Measurements from ENCODE around the gene TRAPPC6A. TPM values are rescaled to one million over a fixed set of nuclear protein-coding genes. Genes with fewer than 3 reads are reported as not detected.

Gene TRAPPC6A
- total and polyA plus RNA-seq, 2 of the 13 experiments (the other 11 are each of a cell fraction or from before 2014, with no cell fraction given), result 6.5 to 21.0 TPM

DNA sequence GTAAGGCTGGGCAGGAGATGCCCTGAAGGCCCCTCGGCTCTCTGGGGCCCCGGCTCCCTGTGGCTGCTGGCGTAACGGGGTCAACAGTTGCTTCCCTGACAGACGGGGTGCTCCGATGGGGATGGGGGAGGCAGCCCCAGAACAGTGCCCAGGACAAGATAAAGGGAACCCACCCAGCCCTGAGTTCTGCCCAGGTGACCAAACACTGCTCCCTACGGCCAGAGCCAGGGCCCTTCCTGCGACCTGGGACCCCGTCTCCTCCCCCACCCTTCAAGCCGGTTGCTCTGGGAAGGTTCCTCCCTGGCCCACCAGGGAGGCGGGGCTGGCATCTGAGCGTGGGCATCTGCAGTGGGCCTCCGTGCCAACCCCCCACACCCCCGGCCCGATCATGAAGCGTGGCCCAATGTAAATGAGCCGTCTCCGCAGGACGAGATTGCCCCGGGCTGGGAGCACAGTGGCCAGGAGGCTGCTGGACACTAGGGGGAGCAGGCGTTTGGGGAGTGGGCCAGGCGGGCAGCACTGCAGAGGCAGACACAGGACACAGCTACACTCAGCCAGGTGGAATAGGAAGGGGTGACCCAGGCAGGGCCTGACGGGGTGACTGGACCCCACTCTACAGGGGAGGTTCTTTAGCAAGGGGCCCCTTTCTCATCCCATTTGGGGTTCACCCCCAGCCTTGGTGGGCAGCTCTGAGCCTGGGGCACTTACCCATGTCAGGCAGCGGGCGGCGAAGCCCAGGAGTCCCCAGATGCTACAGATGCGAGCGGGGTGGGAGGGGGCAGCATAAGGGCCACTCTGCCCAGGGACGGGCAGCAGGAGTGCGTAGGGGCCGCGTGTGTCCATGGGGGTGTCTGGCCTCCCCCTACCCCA, 16.1 kb downstream of the TRAPPC6A start (continued):
- TF ChIP-seq, protein P1, sequence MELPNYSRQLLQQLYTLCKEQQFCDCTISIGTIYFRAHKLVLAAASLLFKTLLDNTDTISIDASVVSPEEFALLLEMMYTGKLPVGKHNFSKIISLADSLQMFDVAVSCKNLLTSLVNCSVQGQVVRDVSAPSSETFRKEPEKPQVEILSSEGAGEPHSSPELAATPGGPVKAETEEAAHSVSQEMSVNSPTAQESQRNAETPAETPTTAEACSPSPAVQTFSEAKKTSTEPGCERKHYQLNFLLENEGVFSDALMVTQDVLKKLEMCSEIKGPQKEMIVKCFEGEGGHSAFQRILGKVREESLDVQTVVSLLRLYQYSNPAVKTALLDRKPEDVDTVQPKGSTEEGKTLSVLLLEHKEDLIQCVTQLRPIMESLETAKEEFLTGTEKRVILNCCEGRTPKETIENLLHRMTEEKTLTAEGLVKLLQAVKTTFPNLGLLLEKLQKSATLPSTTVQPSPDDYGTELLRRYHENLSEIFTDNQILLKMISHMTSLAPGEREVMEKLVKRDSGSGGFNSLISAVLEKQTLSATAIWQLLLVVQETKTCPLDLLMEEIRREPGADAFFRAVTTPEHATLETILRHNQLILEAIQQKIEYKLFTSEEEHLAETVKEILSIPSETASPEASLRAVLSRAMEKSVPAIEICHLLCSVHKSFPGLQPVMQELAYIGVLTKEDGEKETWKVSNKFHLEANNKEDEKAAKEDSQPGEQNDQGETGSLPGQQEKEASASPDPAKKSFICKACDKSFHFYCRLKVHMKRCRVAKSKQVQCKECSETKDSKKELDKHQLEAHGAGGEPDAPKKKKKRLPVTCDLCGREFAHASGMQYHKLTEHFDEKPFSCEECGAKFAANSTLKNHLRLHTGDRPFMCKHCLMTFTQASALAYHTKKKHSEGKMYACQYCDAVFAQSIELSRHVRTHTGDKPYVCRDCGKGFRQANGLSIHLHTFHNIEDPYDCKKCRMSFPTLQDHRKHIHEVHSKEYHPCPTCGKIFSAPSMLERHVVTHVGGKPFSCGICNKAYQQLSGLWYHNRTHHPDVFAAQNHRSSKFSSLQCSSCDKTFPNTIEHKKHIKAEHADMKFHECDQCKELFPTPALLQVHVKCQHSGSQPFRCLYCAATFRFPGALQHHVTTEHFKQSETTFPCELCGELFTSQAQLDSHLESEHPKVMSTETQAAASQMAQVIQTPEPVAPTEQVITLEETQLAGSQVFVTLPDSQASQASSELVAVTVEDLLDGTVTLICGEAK (IDR thresholded peaks at IDR 0.05), result no peak
- TF ChIP-seq, protein P1 (CRISPR knock-in tag; IDR thresholded peaks at IDR 0.05), result peak; percentile 25; the same call in 1 of the 2 replicates
- TF ChIP-seq MAZ (IDR thresholded peaks at IDR 0.05; ENCODE audit: borderline replicate concordance, low read depth, low read length) (no peak), MAZ (CRISPR knock-in tag; IDR thresholded peaks at IDR 0.05; ENCODE audit: low read depth) (peak; percentile 19; the same call in 1 of the 2 replicates), SMC3 (IDR thresholded peaks at IDR 0.05; ENCODE audit: low read length) (peak; percentile 31; the same call in 1 of the 2 replicates), ATM (IDR thresholded peaks at IDR 0.05; ENCODE audit: borderline replicate concordance) (no peak), STAG1 (CRISPR knock-in tag; IDR thresholded peaks at IDR 0.05) (peak; percentile 75), GABPB1 (CRISPR knock-in tag; IDR thresholded peaks at IDR 0.05) (0 out of 2 replicates have a peak, but pooled peaks have one; percentile 1), ASH2L (IDR thresholded peaks at IDR 0.05; ENCODE audit: insufficient read length, low read depth, low read length) (no peak), HNRNPL (IDR thresholded peaks at IDR 0.05; ENCODE audit: low read depth, low read length) (peak; percentile 84), HNF4G (IDR thresholded peaks at IDR 0.05; ENCODE audit: borderline replicate concordance, low read depth, low read length) (no peak), HNF4G (CRISPR knock-in tag; IDR thresholded peaks at IDR 0.05; ENCODE audit: borderline replicate concordance, low read depth) (no peak), NFKB2 (CRISPR knock-in tag; IDR thresholded peaks at IDR 0.05; ENCODE audit: borderline replicate concordance) (peak; percentile 38; the same call in 1 of the 2 replicates), KDM2A (CRISPR knock-in tag; IDR thresholded peaks at IDR 0.05; ENCODE audit: borderline replicate concordance, low read depth) (peak; percentile 74), REPIN1 (CRISPR knock-in tag; IDR thresholded peaks at IDR 0.05; ENCODE audit: borderline replicate concordance, low read depth) (peak; percentile 54; the same call in 1 of the 2 replicates)
- TF ChIP-seq, protein P2, sequence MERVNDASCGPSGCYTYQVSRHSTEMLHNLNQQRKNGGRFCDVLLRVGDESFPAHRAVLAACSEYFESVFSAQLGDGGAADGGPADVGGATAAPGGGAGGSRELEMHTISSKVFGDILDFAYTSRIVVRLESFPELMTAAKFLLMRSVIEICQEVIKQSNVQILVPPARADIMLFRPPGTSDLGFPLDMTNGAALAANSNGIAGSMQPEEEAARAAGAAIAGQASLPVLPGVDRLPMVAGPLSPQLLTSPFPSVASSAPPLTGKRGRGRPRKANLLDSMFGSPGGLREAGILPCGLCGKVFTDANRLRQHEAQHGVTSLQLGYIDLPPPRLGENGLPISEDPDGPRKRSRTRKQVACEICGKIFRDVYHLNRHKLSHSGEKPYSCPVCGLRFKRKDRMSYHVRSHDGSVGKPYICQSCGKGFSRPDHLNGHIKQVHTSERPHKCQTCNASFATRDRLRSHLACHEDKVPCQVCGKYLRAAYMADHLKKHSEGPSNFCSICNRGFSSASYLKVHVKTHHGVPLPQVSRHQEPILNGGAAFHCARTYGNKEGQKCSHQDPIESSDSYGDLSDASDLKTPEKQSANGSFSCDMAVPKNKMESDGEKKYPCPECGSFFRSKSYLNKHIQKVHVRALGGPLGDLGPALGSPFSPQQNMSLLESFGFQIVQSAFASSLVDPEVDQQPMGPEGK (CRISPR knock-in tag; IDR thresholded peaks at IDR 0.05), result peak; percentile 35; the same call in 1 of the 2 replicates

Measured in HepG2 (cell line).